NCI-H2196 (cell line): Measurements from ENCODE around the gene CCBE1.
A peak's percentile ranks its signal among the peaks of the same experiment; 100 is the strongest.

Experiments used
- DNase-seq: peaks from one replicate; lab custom pipeline; 2025; ENCODE audit not compliant: unreplicated experiment; lab: John Stamatoyannopoulos, UW

Gene CCBE1

DNA sequence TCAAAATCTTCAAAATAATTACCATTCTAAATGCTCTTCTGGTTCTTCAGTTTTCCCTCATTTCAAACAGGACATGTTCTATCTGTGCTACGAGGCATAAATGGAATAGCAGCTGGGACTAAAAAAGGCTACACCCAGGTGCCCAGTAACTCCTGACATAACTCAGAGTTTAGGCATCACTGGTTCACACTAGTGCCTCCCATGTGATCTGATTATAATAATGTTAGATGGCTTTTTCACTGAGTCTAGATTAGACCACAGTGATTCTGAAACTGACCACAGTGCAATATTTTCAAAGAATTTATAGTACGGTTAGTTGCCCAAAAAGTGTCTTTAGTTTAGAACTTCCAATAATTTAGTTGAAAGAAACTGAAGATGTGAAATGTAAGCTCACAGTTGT is 123.3 kb downstream of the CCBE1 start:
- DNase-seq = no peak

DNA sequence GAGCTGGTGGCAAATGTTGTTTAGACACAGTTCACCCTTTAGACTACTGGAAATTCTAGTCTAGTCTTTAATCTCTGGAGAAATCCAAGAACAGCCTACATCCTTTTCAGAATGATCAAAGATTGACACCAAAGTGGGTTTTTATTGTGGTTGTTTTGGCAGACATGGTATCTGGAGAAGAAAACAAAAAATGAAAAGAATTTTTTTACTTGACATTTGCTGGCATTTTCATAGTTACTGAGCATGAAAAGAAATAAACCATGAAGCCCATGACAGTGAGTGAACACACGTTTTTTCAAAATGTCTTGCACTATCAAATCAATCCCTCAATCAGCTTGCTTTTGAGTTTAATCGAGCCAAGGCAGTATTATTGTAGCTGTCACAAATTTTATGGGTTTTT is 125.3 kb downstream of the CCBE1 start:
- no peak for DNase-seq

- DNase-seq = no peak
Measured at GRCh38 chr18:59570796-59571195, 126.4 kb downstream of the CCBE1 start.

DNA sequence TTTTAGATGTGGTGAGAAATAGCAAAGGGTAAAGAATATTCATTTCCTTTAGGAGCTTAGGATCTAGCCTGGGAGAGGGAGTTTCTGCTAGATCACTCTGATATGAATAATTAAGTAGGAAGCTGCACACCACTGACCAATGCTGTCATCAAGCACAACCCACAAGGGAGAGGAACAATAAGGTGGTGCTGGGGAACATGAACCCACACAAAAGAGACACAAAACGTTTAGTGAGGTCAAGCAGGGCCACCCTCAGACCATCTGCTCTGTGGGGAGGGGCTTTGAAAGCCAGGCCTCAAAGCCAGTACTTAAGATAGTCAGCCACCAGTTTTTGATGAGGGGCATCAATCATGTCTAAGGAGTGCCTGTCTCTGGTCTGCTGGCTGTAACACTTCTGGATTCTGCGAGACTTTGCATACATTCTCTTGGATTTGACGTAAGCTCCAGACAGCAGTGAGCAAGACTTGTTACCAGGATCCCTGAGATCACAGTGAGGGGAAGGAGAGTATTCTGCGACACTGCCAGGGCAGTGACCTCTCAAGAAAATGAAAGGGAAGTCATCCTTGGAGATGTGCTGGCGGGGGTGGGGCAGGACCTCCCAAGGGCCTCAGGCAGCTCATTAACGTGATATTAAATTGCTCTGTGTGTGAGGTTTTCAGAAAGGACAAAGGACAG is 127.0 kb downstream of the CCBE1 start:
- no peak for DNase-seq

DNA sequence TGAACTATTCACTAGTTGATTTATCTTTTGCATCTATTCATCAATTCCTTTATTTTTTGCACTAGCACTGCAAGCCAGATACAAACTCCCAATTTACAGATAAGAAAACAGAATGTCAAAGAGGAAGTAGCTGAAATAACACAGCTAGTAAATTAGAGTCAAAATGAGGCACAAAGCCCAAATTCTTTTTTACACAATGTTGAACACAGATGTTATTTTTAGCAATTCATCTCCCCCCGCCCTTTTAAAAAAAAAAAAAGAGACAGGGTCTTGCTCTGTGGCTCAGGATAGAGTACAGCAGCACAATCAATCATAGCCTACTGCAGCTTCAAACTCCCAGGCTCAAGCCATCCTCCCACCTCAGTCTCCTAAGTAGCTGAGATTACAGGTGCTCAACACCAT is 127.8 kb downstream of the CCBE1 start:
- DNase-seq = no peak

GRCh38 chr18:59567431-59567830 is 129.8 kb downstream of the CCBE1 start:
- DNase-seq = no peak

- no peak for DNase-seq
Measured at GRCh38 chr18:59566533-59566971, 130.7 kb downstream of the CCBE1 start.

DNA sequence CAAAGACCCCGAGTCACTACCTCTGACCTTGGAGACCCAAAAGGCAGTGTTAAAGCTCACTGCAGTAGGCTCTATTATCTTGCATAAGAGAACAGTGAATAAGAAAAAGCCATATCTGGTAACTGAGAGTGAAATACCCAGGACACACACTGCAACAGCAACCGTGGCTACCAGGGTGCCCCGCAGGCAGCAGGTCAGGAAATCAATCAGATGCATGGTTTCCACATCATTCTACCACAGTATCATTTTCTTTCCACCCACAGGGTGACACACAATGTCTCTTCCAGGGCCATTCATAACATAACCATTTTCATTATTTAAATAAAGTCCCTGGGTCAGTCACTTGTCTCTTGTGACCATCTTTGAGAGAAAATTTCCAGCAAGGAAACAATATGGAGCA is 131.3 kb downstream of the CCBE1 start:
- DNase-seq = no peak

GRCh38 chr18:59564561-59564960 is 132.7 kb downstream of the CCBE1 start:
- DNase-seq = no peak

- no peak for DNase-seq
Measured at GRCh38 chr18:59563176-59563785, 133.9 kb downstream of the CCBE1 start.

DNA sequence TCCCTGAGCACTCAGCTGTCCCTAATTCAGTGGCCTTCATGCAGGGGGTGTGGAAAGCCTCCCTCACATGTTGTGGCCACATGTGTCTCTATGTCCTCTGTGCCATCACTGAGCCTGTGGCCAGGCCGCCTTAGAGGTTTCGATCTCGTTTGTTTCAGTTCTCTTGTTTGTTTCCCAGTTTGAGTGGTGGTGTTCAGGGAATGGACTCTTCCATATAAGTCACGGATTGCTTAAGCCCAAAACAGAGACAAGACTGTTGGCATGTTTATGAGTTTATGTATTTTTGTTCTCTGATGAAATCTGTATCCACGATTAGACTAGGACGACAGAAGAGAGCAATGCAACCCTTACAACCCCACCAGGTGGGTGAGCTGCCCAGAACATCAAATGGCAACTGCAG is 134.5 kb downstream of the CCBE1 start:
- DNase-seq = no peak

DNA sequence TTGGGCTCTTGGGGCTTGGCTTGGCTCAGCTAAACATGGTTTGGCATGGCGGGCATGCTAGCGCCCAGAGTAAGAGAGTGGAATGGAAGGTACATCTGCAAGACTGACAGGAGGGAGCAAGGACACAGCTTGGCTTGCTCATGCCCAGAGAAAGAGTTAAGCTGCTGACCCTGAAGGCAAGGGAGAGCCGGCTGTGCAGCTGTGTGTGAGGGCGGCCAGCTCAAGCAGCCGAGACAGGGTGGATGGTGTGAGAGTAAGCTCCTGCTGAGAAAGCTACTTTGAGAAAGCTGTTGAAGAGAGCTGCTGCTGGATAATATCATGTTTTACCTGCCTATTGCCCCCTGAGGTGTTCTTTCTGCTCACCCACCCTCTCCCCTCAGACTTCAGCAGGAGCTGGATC is 135.6 kb downstream of the CCBE1 start:
- DNase-seq = no peak

- DNase-seq = no peak
Measured at GRCh38 chr18:59560556-59560955, 136.7 kb downstream of the CCBE1 start.

DNA sequence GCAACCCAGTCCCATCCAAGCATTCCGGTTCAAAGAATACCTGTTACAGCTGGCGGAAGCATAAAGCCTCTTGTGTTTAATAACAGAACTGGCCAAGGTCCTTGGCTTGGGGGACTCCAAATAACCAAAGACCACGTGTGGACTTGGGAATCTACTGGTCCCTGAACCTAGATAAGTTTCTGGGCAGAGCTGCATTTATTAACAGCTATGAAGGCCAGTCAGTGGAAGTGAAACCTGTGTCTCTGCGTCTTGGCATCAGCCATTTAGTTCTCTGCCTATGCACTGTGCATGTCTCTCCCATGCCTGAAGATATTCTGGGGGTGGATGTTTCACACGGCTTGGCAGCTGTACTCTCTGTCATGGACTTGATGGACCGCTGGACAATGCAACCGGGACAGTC is 137.7 kb downstream of the CCBE1 start:
- DNase-seq = no peak

DNA sequence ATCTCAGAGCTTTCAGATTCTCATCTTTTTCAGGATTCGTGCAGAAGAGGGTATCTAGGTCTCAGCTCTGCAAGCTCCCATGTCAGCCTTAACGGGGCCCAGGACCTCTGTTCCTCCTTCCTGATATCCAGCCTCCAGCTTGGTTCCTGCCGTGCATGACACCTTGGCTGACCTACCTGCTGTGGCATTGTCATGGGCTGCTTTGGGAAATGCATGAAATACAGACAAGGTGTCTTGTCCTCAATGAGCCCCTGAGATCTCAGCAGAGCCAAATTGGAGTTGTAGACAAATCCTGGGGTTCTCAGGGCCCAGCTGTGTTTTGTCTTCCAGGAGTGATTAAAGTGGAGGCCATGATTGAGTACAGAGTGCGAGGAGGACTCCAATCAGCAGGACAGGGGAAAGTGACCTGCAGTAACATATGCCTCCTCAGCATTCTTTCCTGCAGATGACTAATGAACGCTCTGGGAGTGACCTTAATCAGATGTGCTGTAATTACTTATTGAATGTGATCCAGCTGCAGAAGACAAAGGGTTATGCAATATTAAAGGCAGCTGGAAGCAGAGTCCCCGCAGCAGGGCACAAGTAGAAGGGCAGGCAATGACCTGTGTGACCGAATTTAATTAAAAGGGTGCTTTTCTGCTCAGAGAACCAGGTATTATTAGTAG is 141.1 kb downstream of the CCBE1 start:
- no peak for DNase-seq

GRCh38 chr18:59554796-59555335 is 142.4 kb downstream of the CCBE1 start:
- no peak for DNase-seq

DNA sequence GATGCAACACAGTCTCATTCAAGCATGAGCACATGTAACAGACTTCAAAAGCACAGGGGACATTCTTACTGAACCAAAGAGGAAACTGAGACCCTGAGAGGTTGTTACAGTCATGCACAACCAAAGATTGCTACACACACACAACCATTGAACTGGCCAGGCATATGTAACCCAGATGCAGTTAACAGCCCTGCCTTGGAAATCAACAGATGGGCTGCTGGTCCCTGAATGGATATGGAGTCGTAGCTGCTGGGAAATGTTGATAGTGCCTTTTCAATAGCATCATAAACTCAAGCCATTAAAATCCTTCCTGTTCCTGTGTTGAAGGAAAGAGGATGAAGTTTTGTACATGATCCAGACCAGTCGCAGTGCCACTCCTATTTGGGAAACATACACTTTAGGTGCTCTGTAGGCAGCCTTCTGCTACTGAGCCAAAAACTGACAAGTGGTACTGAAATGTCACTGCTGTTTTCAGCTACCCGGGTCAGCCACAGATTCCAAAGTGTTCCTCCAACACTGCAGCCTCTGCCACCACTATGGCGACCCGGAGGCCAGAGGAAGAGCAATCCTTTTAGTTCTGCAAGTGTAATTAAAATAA is 143.9 kb downstream of the CCBE1 start:
- no peak for DNase-seq

- no peak for DNase-seq
Measured at GRCh38 chr18:59551902-59552635, 145.2 kb downstream of the CCBE1 start.

GRCh38 chr18:59550174-59550516 is 147.1 kb downstream of the CCBE1 start:
- DNase-seq = peak; percentile 67

DNA sequence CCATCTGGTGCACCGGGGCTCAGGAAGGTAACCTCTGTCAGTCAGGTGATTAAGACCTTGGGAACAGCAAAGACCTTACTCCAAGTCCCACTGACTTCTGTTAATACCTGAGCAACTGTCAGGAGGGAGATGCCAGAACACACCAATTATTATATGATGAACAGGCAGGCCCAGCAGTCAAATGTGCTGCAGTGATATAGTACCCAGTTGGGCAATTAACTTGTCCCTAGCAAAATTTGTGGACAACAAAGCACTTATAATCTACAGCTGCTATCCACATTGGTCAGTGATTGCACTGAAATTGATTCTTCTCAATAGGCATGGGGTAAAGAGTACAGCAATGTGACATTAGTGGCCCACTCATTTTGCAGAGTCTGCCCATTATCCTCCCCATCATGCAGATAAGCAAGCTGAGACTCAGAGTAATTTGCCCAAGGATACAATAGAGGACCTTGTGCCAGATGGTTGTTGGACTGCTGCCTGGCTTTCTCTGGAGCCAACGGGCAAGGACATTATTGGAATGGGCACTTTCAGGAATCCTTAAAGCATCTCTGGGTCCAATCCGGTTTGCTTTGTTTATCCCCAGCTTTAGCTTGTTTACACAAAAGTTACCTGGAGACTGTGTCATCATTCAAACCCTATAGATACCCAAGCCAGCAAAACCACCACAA is 147.6 kb downstream of the CCBE1 start:
- DNase-seq = peak; percentile 67
